ENCODE data around the gene MAOB.
"Not testable (repeated sequence)": the region's sequence is repeated elsewhere in the genome, so short reads cannot be mapped to it uniquely, and the experiment has no call there.

Gene MAOB

GRCh38 chrX:43882294-43882681 is at the start of gene MAOB:
Gene MAOB (minus strand): TSS chrX:43882450. CDS start chrX:43882299, 151 bp downstream.
- DNase-seq (ENCODE audit: low read depth) = no peak

DNA sequence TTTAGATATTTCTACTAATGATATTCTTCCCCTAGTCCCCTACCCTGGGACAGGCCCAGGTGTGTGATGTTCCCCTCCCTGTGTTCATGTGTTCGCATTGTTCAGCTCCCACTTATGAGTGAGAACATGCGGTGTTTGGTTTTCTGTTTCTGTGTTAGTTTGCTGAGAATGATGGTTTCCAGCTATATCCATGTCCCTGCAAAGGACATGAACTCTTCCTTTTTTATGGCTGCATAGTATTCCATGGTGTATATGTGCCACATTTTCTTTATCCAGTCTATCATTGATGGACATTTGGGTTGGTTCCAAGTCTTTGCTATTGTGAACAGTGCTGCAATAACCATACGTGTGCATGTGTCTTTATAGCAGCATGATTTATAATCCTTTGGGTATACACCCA is 39.8 kb upstream of the MAOB start:
- not testable (repeated sequence) for DNase-seq (ENCODE audit: low read depth)

DNA sequence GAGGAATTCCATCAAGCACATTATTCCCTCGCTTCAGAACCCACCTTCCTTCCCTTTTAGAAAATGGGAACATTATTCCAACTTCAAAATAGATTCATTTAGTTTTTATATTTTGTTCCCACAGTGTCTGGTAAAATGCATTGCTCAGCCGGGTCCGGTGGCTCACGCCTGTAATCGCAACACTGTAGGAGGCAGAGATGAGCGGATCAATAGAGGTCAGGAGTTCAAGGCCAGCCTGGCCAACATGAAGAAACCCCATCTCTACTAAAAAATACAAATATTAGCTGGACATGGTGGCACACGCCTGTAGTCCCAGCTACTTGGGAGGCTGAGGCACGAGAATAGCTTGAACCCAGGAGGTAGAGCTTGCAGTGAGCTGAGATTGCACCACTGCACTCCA is 28.5 kb upstream of the MAOB start:
- not testable (repeated sequence) for DNase-seq (ENCODE audit: low read depth)

GRCh38 chrX:43910012-43910411 is 27.8 kb upstream of the MAOB start:
- no peak for DNase-seq (ENCODE audit: low read depth)

- DNase-seq (ENCODE audit: low read depth) = no peak
These were observed 26.9 kb upstream of the MAOB start for GRCh38 chrX:43909141-43909540.

DNA sequence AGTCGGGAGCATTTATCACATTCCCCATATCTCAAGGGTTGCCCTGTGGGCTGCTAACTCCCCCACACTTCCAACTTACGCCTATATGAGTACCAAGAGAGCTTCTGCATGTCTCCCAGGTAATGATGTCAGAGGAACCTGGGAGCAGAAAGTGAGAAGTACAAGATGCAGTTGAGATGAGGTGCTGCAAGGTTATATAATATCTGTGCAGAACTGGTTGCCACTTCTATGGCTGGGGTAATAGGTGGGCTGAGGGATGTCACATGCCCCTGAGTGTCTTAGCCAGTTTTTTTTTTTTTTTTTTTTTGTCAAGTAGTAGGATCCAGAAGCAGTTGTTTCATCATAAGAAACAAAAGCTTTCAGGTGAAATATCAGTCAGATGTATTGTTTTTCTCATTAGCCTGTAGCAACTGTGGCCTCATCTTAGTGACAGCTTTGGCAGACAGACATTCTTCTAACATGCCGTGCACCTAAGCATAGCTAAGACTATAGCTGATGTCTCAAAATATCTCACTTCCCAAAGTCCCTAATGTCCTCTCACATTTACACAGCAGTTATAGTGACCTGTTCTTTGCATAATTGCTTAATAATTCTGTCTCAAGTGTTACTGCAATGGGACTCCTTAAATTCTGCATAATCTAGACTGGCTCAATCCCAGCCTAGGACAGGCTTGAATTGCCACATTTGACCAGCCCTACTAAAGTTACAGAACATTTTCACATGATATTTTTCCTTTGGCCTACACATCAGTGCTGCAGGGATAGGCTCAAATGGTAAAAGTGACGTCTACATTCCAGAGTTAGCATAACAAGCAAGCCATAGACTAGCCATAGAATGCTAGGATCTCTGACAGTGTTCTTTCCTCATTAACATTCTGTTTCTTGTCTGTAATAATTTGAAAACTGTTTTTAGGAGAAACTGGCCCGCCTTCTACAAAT is 17.9 kb upstream of the MAOB start:
- DNase-seq (ENCODE audit: low read depth) = no peak

GRCh38 chrX:43898406-43899035 is 16.3 kb upstream of the MAOB start:
- no peak for DNase-seq (ENCODE audit: low read depth)

GRCh38 chrX:43897290-43897689 is 15.0 kb upstream of the MAOB start:
- no peak for DNase-seq (ENCODE audit: low read depth)

DNA sequence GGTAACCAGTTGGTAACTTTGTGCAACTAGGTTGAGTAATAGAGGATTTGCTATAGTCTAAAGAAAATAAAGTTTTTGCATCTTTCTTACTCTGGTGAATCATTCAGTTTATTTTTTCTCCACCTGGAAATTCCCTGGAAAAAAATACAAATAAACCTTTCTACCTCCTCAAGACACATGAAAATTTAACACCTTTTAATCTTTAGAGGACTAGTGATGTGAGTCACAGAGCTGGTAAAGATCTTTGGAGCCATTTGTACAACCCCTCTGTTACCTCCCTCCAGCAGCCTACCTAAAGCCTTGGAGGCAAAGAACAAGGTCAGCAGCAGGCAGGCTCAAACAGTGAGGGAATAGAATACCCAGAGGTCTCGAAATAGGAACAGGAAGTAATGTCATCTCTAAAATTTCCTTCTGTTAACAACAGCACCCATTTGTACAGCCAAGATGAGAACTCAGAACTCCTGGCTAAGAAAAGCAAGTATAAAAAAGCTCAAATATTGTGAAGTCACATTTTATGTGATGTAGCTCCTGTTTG is 10.2 kb upstream of the MAOB start:
- DNase-seq (ENCODE audit: low read depth) = no peak

GRCh38 chrX:43885617-43886016 is 3.4 kb upstream of the MAOB start:
- no peak for DNase-seq (ENCODE audit: low read depth)

GRCh38 chrX:43881410-43882293 is 598 bp downstream of the MAOB start:
- DNase-seq (ENCODE audit: low read depth) = no peak

DNA sequence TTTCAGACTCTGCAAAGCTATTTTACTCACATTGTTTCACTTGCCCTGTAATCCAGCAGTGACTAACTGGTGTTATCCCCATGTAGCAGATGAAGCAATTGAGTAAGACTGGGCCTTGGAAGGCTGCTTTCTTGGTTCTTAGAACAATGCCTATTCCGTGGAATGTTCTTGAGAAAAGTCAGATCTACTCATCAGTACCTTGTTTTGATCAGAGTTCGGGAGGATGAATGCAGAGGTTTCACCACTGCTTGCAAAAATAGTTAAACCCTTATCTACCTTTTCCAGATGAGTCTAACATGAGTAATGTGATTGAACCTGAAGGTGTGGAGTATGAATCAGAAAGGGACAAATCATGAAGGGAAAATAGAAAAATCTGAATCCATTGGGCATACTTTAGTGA is 1.8 kb downstream of the MAOB start:
- no peak for DNase-seq (ENCODE audit: low read depth)

DNA sequence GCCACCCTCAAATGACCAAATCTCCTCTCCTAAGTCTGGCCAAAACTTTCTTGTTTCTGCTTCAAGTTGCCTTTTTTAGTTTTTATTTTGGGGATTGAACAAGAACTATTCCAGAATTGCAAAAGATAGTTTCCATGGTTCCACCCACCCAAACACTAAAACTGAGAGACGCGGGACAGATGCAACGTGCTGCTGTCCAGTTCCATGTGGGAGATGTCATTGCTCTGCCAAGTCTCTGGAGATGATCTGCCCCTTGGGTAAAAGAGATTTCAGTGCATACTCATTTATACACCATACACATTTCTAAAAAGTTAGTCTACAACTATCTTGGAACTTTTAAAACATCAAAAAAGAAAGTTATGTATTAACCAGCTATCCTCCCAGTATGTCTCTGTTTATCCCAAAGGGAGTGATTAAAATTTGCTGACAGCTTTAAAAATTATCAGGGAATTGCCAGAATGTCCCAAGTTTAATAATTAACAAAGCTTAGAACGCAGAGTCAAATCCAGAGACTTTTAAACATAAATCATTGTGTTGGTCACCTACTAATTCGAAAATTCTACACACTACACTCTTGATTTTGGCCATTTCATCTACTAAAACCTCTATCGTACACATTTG is 3.2 kb downstream of the MAOB start:
- no peak for DNase-seq (ENCODE audit: low read depth)

DNA sequence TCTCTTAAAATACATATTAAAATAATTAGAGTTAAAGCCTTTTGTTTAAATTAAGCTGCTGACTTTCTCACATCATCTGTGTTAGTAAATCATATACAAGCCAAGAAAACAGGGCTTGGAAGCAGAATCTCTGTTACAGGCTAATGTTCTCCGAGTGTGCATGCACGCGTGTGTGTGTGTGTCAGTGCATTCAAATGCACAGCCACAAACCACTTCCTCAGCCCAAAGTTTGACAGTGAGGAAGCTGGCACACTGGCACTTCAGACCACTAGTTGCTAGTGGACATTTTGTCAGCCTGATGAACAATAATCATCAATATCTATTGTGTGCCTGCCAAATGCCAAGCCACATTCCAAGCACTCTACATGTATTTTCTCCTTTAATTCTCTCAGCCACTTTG is 5.6 kb downstream of the MAOB start:
- DNase-seq (ENCODE audit: low read depth) = no peak

DNA sequence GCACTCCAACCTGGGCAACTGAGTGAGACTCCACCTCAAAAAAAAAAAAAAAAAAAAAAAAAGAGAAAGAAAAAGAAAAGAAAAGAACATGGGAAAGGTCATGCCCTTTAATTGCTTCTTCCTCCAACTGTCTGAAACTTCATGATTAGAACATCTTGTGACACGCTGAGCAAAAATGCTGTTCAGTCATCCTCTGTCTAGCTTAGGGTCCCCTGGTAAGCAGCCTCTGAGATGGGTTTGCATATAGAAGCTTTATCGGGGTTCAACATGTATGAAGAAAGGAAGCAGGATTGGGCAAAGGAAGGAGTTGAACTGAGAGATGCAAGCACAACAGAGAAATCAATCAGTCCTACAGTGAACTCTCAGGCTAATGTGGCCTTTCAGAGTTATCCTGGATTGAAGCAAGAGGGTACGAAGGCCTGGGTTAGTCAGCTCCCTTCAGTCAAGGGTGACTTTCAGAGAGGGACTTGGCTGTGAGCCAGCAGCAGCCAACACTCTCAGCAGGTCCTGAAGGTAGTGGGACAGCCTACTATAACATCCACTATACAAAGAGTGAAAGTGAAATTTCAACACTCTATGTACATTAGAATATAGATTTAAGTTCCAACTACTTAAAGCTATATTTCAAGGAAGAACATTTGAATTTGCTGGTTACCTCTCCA is 11.4 kb downstream of the MAOB start:
- no peak for DNase-seq (ENCODE audit: low read depth)

DNA sequence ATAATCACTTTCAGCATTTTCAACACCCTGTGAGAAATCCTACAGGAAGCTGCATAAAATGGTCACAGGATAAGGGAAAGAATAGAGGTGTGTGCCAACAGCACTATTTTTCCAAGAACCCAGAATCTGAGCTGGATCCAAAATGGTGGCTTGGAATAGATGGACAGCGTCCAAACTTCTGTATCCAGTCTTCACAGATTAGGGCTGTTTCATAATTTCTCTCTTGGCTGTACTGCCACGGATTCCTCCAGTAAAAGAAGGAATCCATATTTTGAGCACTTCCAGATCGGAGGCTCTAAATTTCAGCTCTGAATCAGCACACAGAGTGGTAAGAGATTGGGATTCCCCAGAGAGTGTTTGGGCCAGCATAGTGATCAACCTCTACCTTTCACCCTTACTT is 12.2 kb downstream of the MAOB start:
- DNase-seq (ENCODE audit: low read depth) = no peak

- no peak for DNase-seq (ENCODE audit: low read depth)
These were observed 13.5 kb downstream of the MAOB start for GRCh38 chrX:43868791-43869190.

DNA sequence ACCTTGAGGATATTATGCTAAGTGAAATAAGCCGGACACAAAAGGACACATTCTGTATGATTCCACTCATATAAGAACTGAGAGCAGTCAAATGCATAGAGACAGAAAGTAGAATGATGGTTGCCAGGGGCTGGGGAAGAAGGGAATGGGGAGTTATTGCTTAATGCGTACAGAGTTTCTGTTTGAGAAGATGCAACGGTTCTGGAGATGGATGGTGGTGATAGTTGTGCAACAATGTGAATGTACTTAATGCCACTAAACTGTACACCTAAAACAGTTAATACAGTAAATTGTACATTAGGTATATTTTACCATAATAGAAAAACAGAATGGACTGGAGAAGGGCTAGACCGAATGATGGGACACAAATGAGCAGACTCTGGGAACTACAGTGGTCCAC is 15.8 kb downstream of the MAOB start:
- DNase-seq (ENCODE audit: low read depth) = no peak

GRCh38 chrX:43865791-43866190 is 16.5 kb downstream of the MAOB start:
- DNase-seq (ENCODE audit: low read depth) = no peak

GRCh38 chrX:43862434-43862833 is 19.8 kb downstream of the MAOB start:
- no peak for DNase-seq (ENCODE audit: low read depth)

DNA sequence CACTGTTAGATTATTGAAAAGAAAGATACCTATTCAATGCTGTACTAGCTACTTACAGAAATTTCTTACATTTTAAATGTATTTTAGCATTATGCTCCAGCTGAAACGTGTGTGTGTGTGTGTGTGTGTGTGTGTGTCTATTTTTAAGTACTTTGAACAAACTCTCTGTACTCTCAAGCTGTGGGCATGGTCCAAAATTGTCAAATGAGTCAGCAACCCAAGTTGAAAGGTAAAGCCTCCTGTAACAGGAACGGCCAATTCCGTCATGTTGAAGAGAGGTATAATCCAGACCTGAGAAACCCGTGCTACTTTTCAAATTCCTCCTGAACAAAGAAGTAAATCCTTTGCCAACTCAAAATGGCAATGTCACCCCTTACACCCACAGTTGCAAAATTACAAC is 20.5 kb downstream of the MAOB start:
- no peak for DNase-seq (ENCODE audit: low read depth)

Data from ELR (cell line).